SK-N-MC (cell line): Measurements from ENCODE around the gene KIAA1671.

Experiments used
- DNase-seq: peaks from one replicate; pipeline ENCODE4 v3.0.0-alpha.2; 2011; ENCODE audit warnings: low read depth, low spot score
- H3K27ac ChIP-seq: fragments of 200-600 bp; sonication (generic); 2 replicates; pipeline ENCODE4 v1.5.1; 2016; ENCODE audit warnings: mixed run types
- H3K36me3 ChIP-seq: fragments of 200-600 bp; sonication (generic); 2 replicates; pipeline ENCODE4 v1.6.1; 2017; ENCODE audit warnings: antibody characterized with exemption, low read length, mixed read lengths; ENCODE audit not compliant: insufficient read depth
- H3K4me3 ChIP-seq: fragments of 200-600 bp; sonication (generic); 2 replicates; pipeline ENCODE4 v1.5.1; 2016
- H3K9ac ChIP-seq: fragments of 200-600 bp; sonication (generic); 2 replicates; pipeline ENCODE4 v1.8.0; 2017; ENCODE audit warnings: mixed run types, mixed read lengths; ENCODE audit not compliant: insufficient read length
- H3K9me3 ChIP-seq: fragments of 200-600 bp; sonication (generic); 2 replicates; pipeline ENCODE4 v1.6.1; 2017; ENCODE audit warnings: low read depth, mild to moderate bottlenecking, antibody characterized with exemption, low read length, moderate library complexity, mixed read lengths
- EZH2 ChIP-seq: fragments of 200-600 bp; sonication (generic); IDR thresholded peaks from one replicate; pipeline ENCODE4 v1.6.1; 2017; ENCODE audit warnings: antibody characterized with exemption
- FOXP2 ChIP-seq: optimal IDR thresholded peaks from 2 replicates; pipeline ENCODE3; 2011; ENCODE audit warnings: mild to moderate bottlenecking, moderate library complexity; ENCODE audit not compliant: insufficient read depth; ENCODE audit errors: extremely low read length, control extremely low read depth
- POLR2AphosphoS5 ChIP-seq: IDR thresholded peaks from 2 replicates; pipeline ENCODE4 v1.6.1; 2012; ENCODE audit warnings: mild to moderate bottlenecking, low read depth, low read length, borderline replicate concordance

The KIAA1671 gene

GRCh38 chr22:25182131-25183110 lies 229.9 kb downstream of the KIAA1671 start:
- H3K27ac ChIP-seq = no peak overlapping the region

DNA sequence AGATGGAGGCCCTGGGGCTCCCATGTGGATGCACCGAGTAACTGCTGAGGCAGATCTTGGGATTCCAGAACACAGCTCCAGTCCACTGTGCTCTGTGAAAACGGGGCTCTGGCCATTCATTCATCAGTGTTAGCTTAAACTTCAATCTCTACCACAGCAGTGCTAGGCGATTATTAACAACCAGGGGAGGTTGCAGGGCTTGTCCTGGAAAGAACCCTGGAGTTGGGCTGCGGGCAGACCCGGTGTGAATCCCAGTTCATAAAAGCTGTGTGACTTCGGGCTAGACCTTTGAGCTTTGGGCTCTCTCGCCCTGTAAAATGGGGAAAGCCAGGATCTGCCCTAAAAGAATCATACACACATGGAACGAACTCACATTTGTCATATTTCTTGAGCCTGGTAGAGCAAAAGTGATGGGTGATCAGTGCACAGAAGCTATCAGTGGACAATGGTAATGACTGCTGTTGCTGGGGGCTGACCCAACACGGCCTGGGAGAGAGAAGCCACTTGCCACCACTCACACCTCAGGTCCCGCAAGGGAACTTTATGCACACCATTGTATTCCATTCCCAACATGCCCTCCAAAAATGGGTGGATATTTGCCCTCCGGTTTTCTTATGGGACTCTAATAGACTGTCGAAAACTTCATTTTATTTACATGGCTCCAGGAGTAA lies 231.6 kb downstream of the KIAA1671 start:
- TF ChIP-seq FOXP2 (no peak), POLR2AphosphoS5 (no peak), EZH2 (no peak)
- Histone ChIP-seq H3K9ac (no peak overlapping the region), H3K4me3 (no peak overlapping the region), H3K36me3 (no peaks in the 10 kb centered on the region), H3K9me3 (no peaks in the 10 kb centered on the region), H3K27ac (no peak overlapping the region)
- DNase-seq = no peak

More at GRCh38 chr22:25182131-25183110, 229.9 kb downstream of the KIAA1671 start:
- Histone ChIP-seq H3K36me3 (no peaks in the 10 kb centered on the region), H3K9ac (no peak overlapping the region), H3K9me3 (no peaks in the 10 kb centered on the region), H3K4me3 (no peak overlapping the region)
- DNase-seq = no peak
- TF ChIP-seq FOXP2 (no peak), EZH2 (no peak), POLR2AphosphoS5 (no peak)

DNA sequence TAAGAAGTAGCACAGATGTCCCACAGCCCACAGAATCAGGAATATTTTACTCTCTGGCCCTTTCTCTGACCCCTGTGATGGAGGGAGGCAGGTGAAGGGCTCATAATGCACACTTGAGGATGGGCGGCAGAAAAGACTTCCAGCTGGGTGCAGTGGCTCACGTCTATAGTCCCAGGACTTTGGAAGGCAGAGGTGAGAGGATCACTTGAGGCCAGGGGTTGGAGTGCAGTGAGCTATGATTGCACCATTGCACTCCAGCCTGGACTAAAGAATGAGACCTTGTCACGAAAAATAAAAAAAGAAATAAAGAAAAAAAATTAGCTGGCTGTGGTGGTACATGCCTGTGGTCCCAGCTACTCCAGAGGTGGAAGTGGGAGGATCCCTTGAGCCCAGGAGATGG lies 233.6 kb downstream of the KIAA1671 start:
- TF ChIP-seq FOXP2 (no peak), EZH2 (no peak), POLR2AphosphoS5 (no peak)

GRCh38 chr22:25187469-25187868 lies 235.0 kb downstream of the KIAA1671 start:
- Histone ChIP-seq H3K27ac (no peak overlapping the region), H3K9ac (no peak overlapping the region), H3K36me3 (no peaks in the 10 kb centered on the region), H3K9me3 (no peaks in the 10 kb centered on the region), H3K4me3 (no peak overlapping the region)
- DNase-seq = no peak
- TF ChIP-seq POLR2AphosphoS5 (no peak), EZH2 (no peak), FOXP2 (no peak)

More for the DNA sequence above, 233.6 kb downstream of the KIAA1671 start:
- Histone ChIP-seq H3K4me3 (no peak overlapping the region), H3K36me3 (no peaks in the 10 kb centered on the region), H3K9me3 (no peaks in the 10 kb centered on the region), H3K27ac (no peak overlapping the region), H3K9ac (no peak overlapping the region)
- no peak for DNase-seq

DNA sequence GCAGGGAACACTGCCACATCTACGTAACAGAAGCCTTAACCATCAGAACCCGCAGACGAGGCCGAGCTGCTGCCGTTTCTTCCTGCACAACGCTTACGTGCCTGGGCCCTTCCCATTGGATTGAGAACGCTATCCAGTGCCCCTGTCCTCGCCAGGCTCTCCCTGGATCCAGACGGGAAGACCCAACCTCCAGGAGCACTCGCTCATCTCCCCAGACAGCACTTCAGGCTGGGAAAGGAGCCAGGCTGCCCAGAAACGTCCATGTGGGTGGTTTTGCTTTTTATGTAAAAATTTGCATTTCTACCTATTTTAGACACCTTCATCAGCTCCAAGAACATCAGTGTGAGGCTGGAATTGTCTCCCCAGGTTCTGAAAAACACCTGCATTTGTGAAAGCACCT lies 239.9 kb downstream of the KIAA1671 start:
- Histone ChIP-seq H3K9me3 (no peaks in the 10 kb centered on the region), H3K27ac (no peak overlapping the region), H3K36me3 (no peaks in the 10 kb centered on the region), H3K9ac (no peak overlapping the region), H3K4me3 (no peak overlapping the region)
- no peak for TF ChIP-seq POLR2AphosphoS5
- no peak for TF ChIP-seq FOXP2
- TF ChIP-seq EZH2 = no peak
- DNase-seq = no peak

GRCh38 chr22:25193130-25193529 lies 240.6 kb downstream of the KIAA1671 start:
- no peak for TF ChIP-seq POLR2AphosphoS5
- TF ChIP-seq FOXP2 = no peak
- no peak for TF ChIP-seq EZH2
- H3K9ac ChIP-seq = no peak overlapping the region
- H3K36me3 ChIP-seq = no peaks in the 10 kb centered on the region
- H3K9me3 ChIP-seq = no peaks in the 10 kb centered on the region
- no peak overlapping the region for H3K4me3 ChIP-seq
- no peak for DNase-seq
- H3K27ac ChIP-seq = no peak overlapping the region

DNA sequence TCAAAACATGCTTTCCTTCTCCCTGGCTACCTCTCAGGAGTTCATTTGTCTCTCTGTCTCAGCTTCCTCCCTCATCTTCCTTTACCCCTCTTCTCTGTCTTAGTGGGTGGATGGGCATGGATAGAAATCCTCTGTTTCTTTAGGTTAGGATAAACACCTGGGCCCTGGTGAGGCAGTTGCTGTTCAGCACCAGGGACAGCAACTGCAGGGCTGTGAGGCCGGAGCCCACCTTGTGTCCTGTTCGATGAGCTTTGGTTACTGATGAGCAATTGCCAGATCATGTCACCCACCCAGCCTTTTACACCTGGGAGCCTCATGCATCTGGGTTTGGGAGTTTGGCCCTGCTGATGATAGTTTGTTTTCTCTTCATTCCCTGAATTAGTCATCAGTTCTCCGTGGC lies 241.0 kb downstream of the KIAA1671 start:
- TF ChIP-seq POLR2AphosphoS5 (no peak), EZH2 (no peak), FOXP2 (no peak)
- Histone ChIP-seq H3K9me3 (no peaks in the 10 kb centered on the region), H3K27ac (no peak overlapping the region), H3K9ac (no peak overlapping the region), H3K36me3 (no peaks in the 10 kb centered on the region), H3K4me3 (no peak overlapping the region)
- no peak for DNase-seq

- Histone ChIP-seq H3K36me3 (no peaks in the 10 kb centered on the region), H3K9ac (no peak overlapping the region), H3K4me3 (no peak overlapping the region), H3K27ac (no peak overlapping the region), H3K9me3 (no peaks in the 10 kb centered on the region)
- TF ChIP-seq FOXP2 (no peak), POLR2AphosphoS5 (no peak), EZH2 (no peak)
- DNase-seq = no peak
Measured at GRCh38 chr22:25196326-25196725, 243.8 kb downstream of the KIAA1671 start.

DNA sequence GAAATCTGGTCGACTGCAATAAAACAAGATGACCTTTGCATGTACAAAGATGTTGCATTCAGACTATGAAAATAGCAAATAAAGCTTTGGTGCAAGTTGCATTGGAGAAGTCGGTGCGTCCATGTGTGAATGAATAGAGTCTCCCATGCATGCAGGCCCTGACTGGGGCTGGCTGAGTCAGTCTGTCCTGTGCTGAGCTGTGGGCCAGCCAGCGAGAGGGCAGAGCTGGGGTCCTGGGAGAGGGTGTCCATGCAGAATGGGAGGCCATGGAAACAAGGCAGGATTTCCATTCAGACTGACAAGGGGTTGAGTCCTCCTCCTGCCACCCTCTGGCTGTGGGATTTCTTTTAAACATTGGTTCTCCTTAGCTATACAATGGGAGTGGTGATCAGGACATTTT lies 244.8 kb downstream of the KIAA1671 start:
- no peak for DNase-seq
- no peak for TF ChIP-seq EZH2
- TF ChIP-seq POLR2AphosphoS5 = no peak
- TF ChIP-seq FOXP2 = no peak
- Histone ChIP-seq H3K9me3 (no peaks in the 10 kb centered on the region), H3K36me3 (no peaks in the 10 kb centered on the region), H3K9ac (no peak overlapping the region), H3K27ac (no peak overlapping the region), H3K4me3 (no peak overlapping the region)
